Activated T-helper 2 cell treated with anti-CD3 and anti-CD28 coated beads, Interferon-gamma antibody, Interleukin-2, Interleukin-4, amounts not matched to agents 10 μg/mL and 5 μg/mL and 100 μg/mL, durations not matched to agents 14 hours and 24 hours and 36 hours (primary cell): ENCODE data around the gene AMH. TPM values are rescaled to one million over a fixed set of nuclear protein-coding genes. Genes with fewer than 3 reads are reported as not detected.
A peak's percentile ranks its signal among the peaks of the same experiment; 100 is the strongest.

Source experiments
- DNase-seq: peaks from one replicate; pipeline ENCODE4 v3.0.0; 2021; ENCODE audit warnings: low spot score
- H3K27ac Mint-ChIP-seq: one replicate; pipeline ENCODE4 v1.8.0; 2021; ENCODE audit warnings: mixed read lengths
- H3K27me3 Mint-ChIP-seq: one replicate; pipeline ENCODE4 v1.8.0; 2021; ENCODE audit warnings: low read depth, mixed read lengths
- H3K36me3 Mint-ChIP-seq: one replicate; pipeline ENCODE4 v1.8.0; 2021; ENCODE audit warnings: low read depth, mixed read lengths
- H3K4me1 Mint-ChIP-seq: one replicate; pipeline ENCODE4 v1.8.0; 2021; ENCODE audit warnings: low read depth, mixed read lengths
- H3K4me3 Mint-ChIP-seq: one replicate; pipeline ENCODE4 v1.8.0; 2021; ENCODE audit warnings: low read depth, mild to moderate bottlenecking, moderate library complexity, mixed read lengths
- H3K9me3 Mint-ChIP-seq: one replicate; pipeline ENCODE4 v1.8.0; 2021; ENCODE audit warnings: mixed read lengths
- intact Hi-C: fragments of 100-400 bp; cut with micrococcal nuclease; formaldehyde crosslinking; loops from one replicate; pipeline ENCODE4 v1.15.1; 2023
- total RNA-seq: library from RNA; stranded (reverse); gene quantifications from 2 replicates; pipeline ENCODE4 v1.2.3, GENCODE V29; 2022

The AMH gene
- total RNA-seq, 1 donor from 2014 or later = 4.3 TPM

GRCh38 chr19:2225415-2226050, 23.6 kb upstream of the AMH start:
- H3K36me3 Mint-ChIP-seq = peaks cover 46% of the 10 kb centered on the region
- no peaks in the 10 kb centered on the region for H3K27me3 Mint-ChIP-seq
- H3K27ac Mint-ChIP-seq = no peak overlapping the region
- no peaks in the 10 kb centered on the region for H3K4me1 Mint-ChIP-seq
- H3K9me3 Mint-ChIP-seq = no peaks in the 10 kb centered on the region
- no peak overlapping the region for H3K4me3 Mint-ChIP-seq
- intact Hi-C loops = no loop called here
- no peak for DNase-seq

- H3K4me1 Mint-ChIP-seq = no peaks in the 10 kb centered on the region
- DNase-seq = no peak
- H3K36me3 Mint-ChIP-seq = peaks cover 42% of the 10 kb centered on the region
- no peak overlapping the region for H3K27ac Mint-ChIP-seq
- intact Hi-C loops = no loop called here
- H3K9me3 Mint-ChIP-seq = no peaks in the 10 kb centered on the region
- no peaks in the 10 kb centered on the region for H3K27me3 Mint-ChIP-seq
- no peak overlapping the region for H3K4me3 Mint-ChIP-seq
Measured at GRCh38 chr19:2226051-2226839, 22.9 kb upstream of the AMH start.

- intact Hi-C loops = no loop called here
- no peak for DNase-seq
- no peaks in the 10 kb centered on the region for H3K4me1 Mint-ChIP-seq
- peaks cover 40% of the 10 kb centered on the region for H3K36me3 Mint-ChIP-seq
- no peaks in the 10 kb centered on the region for H3K27me3 Mint-ChIP-seq
- H3K27ac Mint-ChIP-seq = no peak overlapping the region
- H3K4me3 Mint-ChIP-seq = no peak overlapping the region
- no peaks in the 10 kb centered on the region for H3K9me3 Mint-ChIP-seq
Measured at GRCh38 chr19:2226840-2227360, 22.2 kb upstream of the AMH start.

GRCh38 chr19:2227415-2228156, 21.5 kb upstream of the AMH start:
- intact Hi-C loops = no loop called here

GRCh38 chr19:2228157-2229030, 20.7 kb upstream of the AMH start:
- intact Hi-C loops = no loop called here
- no peak for DNase-seq
- peaks cover 47% of the 10 kb centered on the region for H3K36me3 Mint-ChIP-seq
- no peak overlapping the region for H3K4me3 Mint-ChIP-seq
- no peaks in the 10 kb centered on the region for H3K27me3 Mint-ChIP-seq
- no peaks in the 10 kb centered on the region for H3K4me1 Mint-ChIP-seq
- H3K27ac Mint-ChIP-seq = no peak overlapping the region
- no peaks in the 10 kb centered on the region for H3K9me3 Mint-ChIP-seq

More at GRCh38 chr19:2227415-2228156, 21.5 kb upstream of the AMH start:
- Mint-ChIP-seq H3K27ac (no peak overlapping the region), H3K27me3 (no peaks in the 10 kb centered on the region), H3K36me3 (peaks cover 44% of the 10 kb centered on the region), H3K4me1 (no peaks in the 10 kb centered on the region), H3K9me3 (no peaks in the 10 kb centered on the region), H3K4me3 (no peak overlapping the region)
- no peak for DNase-seq

- intact Hi-C loops = no loop called here
- Mint-ChIP-seq H3K36me3 (peaks cover 44% of the 10 kb centered on the region), H3K4me1 (peaks cover 4% of the 10 kb centered on the region), H3K27ac (no peak overlapping the region), H3K9me3 (no peaks in the 10 kb centered on the region), H3K4me3 (no peak overlapping the region), H3K27me3 (no peaks in the 10 kb centered on the region)
- no peak for DNase-seq
Measured at GRCh38 chr19:2229103-2230032, 19.8 kb upstream of the AMH start.

GRCh38 chr19:2230033-2230531, 19.0 kb upstream of the AMH start:
- intact Hi-C loops = no loop called here
- peaks cover 5% of the 10 kb centered on the region for H3K4me1 Mint-ChIP-seq
- H3K9me3 Mint-ChIP-seq = no peaks in the 10 kb centered on the region
- no peak for DNase-seq
- peaks cover 42% of the 10 kb centered on the region for H3K36me3 Mint-ChIP-seq
- H3K27me3 Mint-ChIP-seq = no peaks in the 10 kb centered on the region
- H3K27ac Mint-ChIP-seq = no peak overlapping the region
- H3K4me3 Mint-ChIP-seq = no peak overlapping the region

GRCh38 chr19:2230807-2231533, 18.2 kb upstream of the AMH start:
- H3K27me3 Mint-ChIP-seq = no peaks in the 10 kb centered on the region
- H3K9me3 Mint-ChIP-seq = no peaks in the 10 kb centered on the region
- no peak overlapping the region for H3K27ac Mint-ChIP-seq
- peaks cover 37% of the 10 kb centered on the region for H3K36me3 Mint-ChIP-seq
- peaks cover 7% of the 10 kb centered on the region for H3K4me1 Mint-ChIP-seq
- no peak overlapping the region for H3K4me3 Mint-ChIP-seq
- intact Hi-C loops = no loop called here
- no peak for DNase-seq

GRCh38 chr19:2231621-2232221, 17.4 kb upstream of the AMH start:
- Mint-ChIP-seq H3K27me3 (no peaks in the 10 kb centered on the region), H3K9me3 (no peaks in the 10 kb centered on the region), H3K36me3 (peaks cover 38% of the 10 kb centered on the region), H3K27ac (no peak overlapping the region), H3K4me1 (peaks cover 9% of the 10 kb centered on the region), H3K4me3 (no peak overlapping the region)
- intact Hi-C loops = no loop called here
- no peak for DNase-seq

- intact Hi-C loops = no loop called here
Measured at GRCh38 chr19:2232286-2233151, 16.6 kb upstream of the AMH start.

More at GRCh38 chr19:2232286-2233151, 16.6 kb upstream of the AMH start:
- no peak for DNase-seq
- Mint-ChIP-seq H3K9me3 (no peaks in the 10 kb centered on the region), H3K4me1 (peaks cover 10% of the 10 kb centered on the region), H3K27ac (no peak overlapping the region), H3K36me3 (peaks cover 40% of the 10 kb centered on the region), H3K27me3 (no peaks in the 10 kb centered on the region), H3K4me3 (peak overlapping the region; percentile 2)
